Neutrophil (primary cell): ENCODE results near the gene BAAT.

Source experiments
- H3K27ac ChIP-seq: fragments of 200-600 bp; sonication (generic); 2 replicates; pipeline ENCODE4 v1.5.1; 2016; ENCODE audit warnings: mild to moderate bottlenecking, moderate library complexity
- H3K27me3 ChIP-seq: fragments of 200-600 bp; sonication (generic); 2 replicates; pipeline ENCODE4 v1.6.0; 2016; ENCODE audit warnings: mild to moderate bottlenecking
- H3K36me3 ChIP-seq: fragments of 200-600 bp; sonication (generic); 2 replicates; pipeline ENCODE4 v1.5.1; 2017
- H3K4me1 ChIP-seq, 2 experiments: fragments of 200-600 bp in 1 of 2; sonication (generic) in 1 of 2; 1 replicate in 1 of 2; 2 replicates in 1 of 2; pipeline versions ENCODE4 v1.5.1 to v1.6.1; 2013 to 2016; ENCODE audit warnings: low read depth in 1 of 2, low read length in 1 of 2, mild to moderate bottlenecking in 1 of 2, moderate library complexity in 1 of 2; ENCODE audit not compliant: control insufficient read depth in 1 of 2, insufficient read depth in 1 of 2
- H3K4me3 ChIP-seq, 2 experiments: fragments of 200-600 bp in 1 of 2; sonication (generic) in 1 of 2; 1 replicate in 1 of 2; 2 replicates in 1 of 2; pipeline ENCODE4 v1.5.1; 2013 to 2016; ENCODE audit warnings: low read depth in 1 of 2, low read length in 1 of 2, mild to moderate bottlenecking in 1 of 2, moderate library complexity in 1 of 2
- H3K9me3 ChIP-seq: fragments of 200-600 bp; sonication (generic); 2 replicates; pipeline ENCODE4 v1.5.1; 2016
- TF ChIP-seq, protein P1 (sequence below): fragments of 200-600 bp; sonication (generic); IDR thresholded peaks from 2 replicates; pipeline ENCODE4 v1.5.1; 2016; ENCODE audit warnings: antibody characterized with exemption

The BAAT gene

DNA sequence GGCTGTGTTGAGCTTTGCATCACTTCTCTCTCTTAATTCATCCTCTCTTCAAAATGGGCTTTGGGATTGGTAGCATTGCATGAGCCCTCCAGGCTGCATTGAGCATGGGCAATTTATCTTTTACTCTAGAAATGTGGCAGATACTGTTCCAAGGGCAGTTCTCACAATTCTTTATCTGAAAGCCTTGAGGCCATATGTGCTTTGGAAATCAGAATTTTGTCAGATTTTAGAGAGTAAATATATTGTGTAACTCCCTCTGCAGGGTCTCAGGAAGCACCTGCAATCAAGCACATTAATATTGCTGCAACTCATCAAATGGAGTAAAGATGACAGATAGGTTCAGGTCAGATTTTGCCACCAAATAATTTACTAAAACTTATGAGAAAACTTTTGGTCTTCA lies 33.2 kb upstream of the BAAT start:
- Histone ChIP-seq H3K9me3 (no peaks in the 10 kb centered on the region), H3K36me3 (no peaks in the 10 kb centered on the region), H3K27ac (no peak overlapping the region), H3K4me3 (no peak overlapping the region), H3K4me1 (peaks cover 7 to 17% of the 10 kb centered on the region in 2 experiments), H3K27me3 (no peaks in the 10 kb centered on the region)
- TF ChIP-seq, protein P1, sequence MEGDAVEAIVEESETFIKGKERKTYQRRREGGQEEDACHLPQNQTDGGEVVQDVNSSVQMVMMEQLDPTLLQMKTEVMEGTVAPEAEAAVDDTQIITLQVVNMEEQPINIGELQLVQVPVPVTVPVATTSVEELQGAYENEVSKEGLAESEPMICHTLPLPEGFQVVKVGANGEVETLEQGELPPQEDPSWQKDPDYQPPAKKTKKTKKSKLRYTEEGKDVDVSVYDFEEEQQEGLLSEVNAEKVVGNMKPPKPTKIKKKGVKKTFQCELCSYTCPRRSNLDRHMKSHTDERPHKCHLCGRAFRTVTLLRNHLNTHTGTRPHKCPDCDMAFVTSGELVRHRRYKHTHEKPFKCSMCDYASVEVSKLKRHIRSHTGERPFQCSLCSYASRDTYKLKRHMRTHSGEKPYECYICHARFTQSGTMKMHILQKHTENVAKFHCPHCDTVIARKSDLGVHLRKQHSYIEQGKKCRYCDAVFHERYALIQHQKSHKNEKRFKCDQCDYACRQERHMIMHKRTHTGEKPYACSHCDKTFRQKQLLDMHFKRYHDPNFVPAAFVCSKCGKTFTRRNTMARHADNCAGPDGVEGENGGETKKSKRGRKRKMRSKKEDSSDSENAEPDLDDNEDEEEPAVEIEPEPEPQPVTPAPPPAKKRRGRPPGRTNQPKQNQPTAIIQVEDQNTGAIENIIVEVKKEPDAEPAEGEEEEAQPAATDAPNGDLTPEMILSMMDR: no peak

DNA sequence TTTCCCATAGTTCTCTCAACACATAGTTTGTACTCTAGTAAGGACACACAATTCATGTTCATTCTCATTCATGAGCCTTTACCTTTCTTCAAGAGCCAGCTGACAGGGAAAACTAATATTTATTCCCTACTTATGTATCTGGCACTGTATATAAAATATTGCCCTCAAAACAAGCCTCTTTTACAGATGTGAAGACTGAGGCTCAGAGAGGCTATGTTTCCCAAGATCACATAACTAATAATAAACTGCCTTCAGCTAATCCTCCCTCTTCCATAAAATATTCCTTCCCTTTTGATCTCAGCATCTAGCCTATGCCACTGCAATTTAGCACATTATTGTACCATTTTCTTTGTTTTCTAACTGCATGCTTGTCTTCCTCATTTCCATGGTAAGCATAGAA lies 32.6 kb upstream of the BAAT start:
- Histone ChIP-seq H3K27ac (no peak overlapping the region), H3K36me3 (no peaks in the 10 kb centered on the region), H3K4me1 (peaks cover 7 to 17% of the 10 kb centered on the region in 2 experiments), H3K4me3 (no peak overlapping the region), H3K9me3 (no peaks in the 10 kb centered on the region), H3K27me3 (no peaks in the 10 kb centered on the region)
- TF ChIP-seq, protein P1: no peak

DNA sequence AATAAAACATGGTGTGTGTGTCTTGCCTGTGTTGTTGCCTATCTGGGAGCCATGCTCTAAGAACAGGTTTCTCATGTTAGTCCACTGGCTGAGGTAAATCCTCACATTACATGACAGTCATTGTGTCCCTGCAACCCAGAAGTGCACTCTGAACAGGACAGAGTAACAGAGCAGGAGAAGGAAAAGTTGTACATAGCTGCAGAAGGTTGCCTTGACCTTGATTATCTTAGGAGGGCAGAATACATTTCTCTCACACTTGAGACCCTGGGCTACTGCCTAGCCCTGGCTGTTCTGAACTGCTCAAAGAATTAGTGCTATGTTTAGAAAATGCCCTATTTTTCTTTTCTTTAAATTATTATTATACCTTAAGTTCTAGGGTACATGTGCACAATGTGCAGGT lies 30.8 kb upstream of the BAAT start:
- TF ChIP-seq, protein P1: no peak
- no peak overlapping the region for H3K4me3 ChIP-seq
- H3K9me3 ChIP-seq: peaks cover 8% of the 10 kb centered on the region
- no peaks in the 10 kb centered on the region for H3K27me3 ChIP-seq
- H3K27ac ChIP-seq: no peak overlapping the region
- no peaks in the 10 kb centered on the region for H3K36me3 ChIP-seq
- peaks cover 7 to 17% of the 10 kb centered on the region in 2 experiments for H3K4me1 ChIP-seq

DNA sequence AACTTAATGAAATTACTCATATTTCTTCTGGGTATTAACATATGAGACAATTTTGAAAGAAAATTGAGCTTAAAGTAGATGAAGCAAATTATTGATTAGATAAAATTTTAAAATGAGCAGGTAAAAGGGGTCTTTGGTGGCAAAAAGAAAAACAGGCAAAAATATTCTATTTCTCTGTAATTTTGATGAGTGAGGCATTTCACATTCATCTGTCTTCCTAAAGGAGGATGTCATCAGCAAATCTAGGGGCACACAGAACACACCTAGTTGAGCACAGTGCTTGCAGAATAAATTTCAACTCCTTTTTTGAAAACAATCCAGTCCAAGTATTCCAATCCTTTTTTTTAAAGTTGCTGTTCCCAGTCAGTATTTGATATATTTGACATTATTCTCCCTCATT lies 30.0 kb upstream of the BAAT start:
- Histone ChIP-seq H3K4me3 (no peak overlapping the region), H3K27me3 (no peaks in the 10 kb centered on the region), H3K27ac (no peak overlapping the region), H3K4me1 (peaks cover 7 to 17% of the 10 kb centered on the region in 2 experiments), H3K36me3 (no peaks in the 10 kb centered on the region), H3K9me3 (peaks cover 14% of the 10 kb centered on the region)
- TF ChIP-seq, protein P1: no peak

DNA sequence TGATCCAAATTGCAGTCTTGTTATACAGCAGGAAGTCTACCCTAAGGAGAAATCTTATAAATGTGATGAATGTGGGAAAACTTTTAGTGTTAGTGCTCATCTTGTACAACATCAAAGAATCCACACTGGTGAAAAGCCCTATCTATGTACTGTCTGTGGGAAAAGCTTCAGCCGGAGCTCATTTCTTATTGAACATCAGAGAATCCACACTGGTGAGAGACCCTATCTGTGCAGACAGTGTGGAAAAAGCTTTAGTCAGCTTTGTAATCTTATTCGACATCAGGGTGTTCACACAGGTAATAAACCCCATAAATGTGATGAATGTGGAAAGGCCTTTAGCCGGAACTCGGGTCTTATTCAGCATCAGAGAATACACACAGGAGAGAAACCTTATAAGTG lies 24.3 kb upstream of the BAAT start:
- H3K4me3 ChIP-seq: no peak overlapping the region
- H3K9me3 ChIP-seq: peaks cover 41% of the 10 kb centered on the region
- peaks cover 37% of the 10 kb centered on the region for H3K36me3 ChIP-seq
- no peaks in the 10 kb centered on the region for H3K27me3 ChIP-seq
- TF ChIP-seq, protein P1: no peak
- H3K27ac ChIP-seq: no peak overlapping the region
- H3K4me1 ChIP-seq: no peaks in the 10 kb centered on the region
